ENCODE results near the gene LMX1B. TPM values are rescaled to one million over a fixed set of nuclear protein-coding genes. Genes with fewer than 3 reads are reported as not detected.

The LMX1B gene
- polyA plus RNA-seq, 1 donor (not counting 4 experiments of a cell fraction or from before 2014, with no cell fraction given) = 0.24 TPM

- dilution Hi-C loops (cut with MboI; ENCODE audit: extremely low pct_ligation_motif_present, low sequenced_read_pairs) = no loop called here
- Histone ChIP-seq H3K27me3 (ENCODE audit: control insufficient read depth, extremely low read depth, insufficient read depth, low read length) (peaks cover 35% of the 10 kb centered on the region), H3K9me1 (ENCODE audit: control insufficient read depth, extremely low read depth, insufficient read depth, low read length) (no peaks in the 10 kb centered on the region), H3K27ac (ENCODE audit: control insufficient read depth, insufficient read depth, low read length) (no peak overlapping the region), H3K9me3 (ENCODE audit: control insufficient read depth, low read depth, low read length) (no peaks in the 10 kb centered on the region), H3K4me1 (ENCODE audit: control insufficient read depth, extremely low read depth, insufficient read depth, low read length) (peaks cover 4% of the 10 kb centered on the region), H3K36me3 (ENCODE audit: control insufficient read depth in 2 of 2, extremely low read depth in 1 of 2, insufficient read depth in 2 of 2, low read length in 2 of 2) (no peaks in the 10 kb centered on the region), H4K20me1 (ENCODE audit: control insufficient read depth, extremely low read depth, insufficient read depth, low read length) (no peaks in the 10 kb centered on the region), H3K4me2 (ENCODE audit: control insufficient read depth, extremely low read depth, insufficient read depth, low read depth, low read length) (no peak overlapping the region), H3K79me2 (ENCODE audit: control insufficient read depth, insufficient read depth, low read length) (no peaks in the 10 kb centered on the region), H3K4me3 (ENCODE audit: control insufficient read depth in 2 of 3, extremely low read depth in 1 of 3, insufficient read depth in 2 of 3, low read depth in 1 of 3, low read length in 3 of 3) (no peak overlapping the region), H3K9ac (ENCODE audit: control insufficient read depth, extremely low read depth, insufficient read depth, low read length) (no peak overlapping the region), H2AFZ (ENCODE audit: control insufficient read depth, low read length) (no peak overlapping the region)
- DNase-seq (ENCODE audit: low read depth, low spot score) (no peak), FAIRE-seq (no peak)
- TF ChIP-seq CTCF (optimal IDR thresholded peaks at IDR 0.05 in 1 of 3, IDR thresholded peaks at IDR 0.05 in 1 of 3, conservative IDR thresholded peaks at IDR 0.05 in 1 of 3; ENCODE audit: extremely low read depth in 1 of 3, insufficient read depth in 2 of 3, low read length in 3 of 3) (no peak), EZH2 (IDR thresholded peaks at IDR 0.05; ENCODE audit: low read length) (no peak)
These were observed 3.5 kb downstream of the LMX1B start for GRCh38 chr9:126617003-126617822.

- Histone ChIP-seq H4K20me1 (ENCODE audit: control insufficient read depth, extremely low read depth, insufficient read depth, low read length) (no peaks in the 10 kb centered on the region), H2AFZ (ENCODE audit: control insufficient read depth, low read length) (no peak overlapping the region), H3K79me2 (ENCODE audit: control insufficient read depth, insufficient read depth, low read length) (no peaks in the 10 kb centered on the region), H3K9ac (ENCODE audit: control insufficient read depth, extremely low read depth, insufficient read depth, low read length) (no peak overlapping the region), H3K9me1 (ENCODE audit: control insufficient read depth, extremely low read depth, insufficient read depth, low read length) (no peaks in the 10 kb centered on the region), H3K36me3 (ENCODE audit: control insufficient read depth in 2 of 2, extremely low read depth in 1 of 2, insufficient read depth in 2 of 2, low read length in 2 of 2) (no peaks in the 10 kb centered on the region), H3K9me3 (ENCODE audit: control insufficient read depth, low read depth, low read length) (no peaks in the 10 kb centered on the region), H3K27me3 (ENCODE audit: control insufficient read depth, extremely low read depth, insufficient read depth, low read length) (peaks cover 34% of the 10 kb centered on the region), H3K4me3 (ENCODE audit: control insufficient read depth in 2 of 3, extremely low read depth in 1 of 3, insufficient read depth in 2 of 3, low read depth in 1 of 3, low read length in 3 of 3) (no peak overlapping the region), H3K4me1 (ENCODE audit: control insufficient read depth, extremely low read depth, insufficient read depth, low read length) (peaks cover 4% of the 10 kb centered on the region), H3K27ac (ENCODE audit: control insufficient read depth, insufficient read depth, low read length) (no peak overlapping the region), H3K4me2 (ENCODE audit: control insufficient read depth, extremely low read depth, insufficient read depth, low read depth, low read length) (no peak overlapping the region)
- DNase-seq (ENCODE audit: low read depth, low spot score) (no peak), FAIRE-seq (no peak)
- dilution Hi-C loops (cut with MboI; ENCODE audit: extremely low pct_ligation_motif_present, low sequenced_read_pairs) = no loop called here
- TF ChIP-seq CTCF (optimal IDR thresholded peaks at IDR 0.05 in 1 of 3, IDR thresholded peaks at IDR 0.05 in 1 of 3, conservative IDR thresholded peaks at IDR 0.05 in 1 of 3; ENCODE audit: extremely low read depth in 1 of 3, insufficient read depth in 2 of 3, low read length in 3 of 3) (no peak), EZH2 (IDR thresholded peaks at IDR 0.05; ENCODE audit: low read length) (no peak)
These were observed 4.1 kb downstream of the LMX1B start for GRCh38 chr9:126617823-126618165.
